GM10248 (cell line): ENCODE results near the gene GAREM2.

ENCODE experiments used
- CTCF ChIA-PET: fragments of 300-600 bp; sonication (Branson Sonifier 250); formaldehyde crosslinking; extraction: SDS; loops from one replicate; lab custom pipeline; 2021; ENCODE audit warnings: antibody characterized with exemption; lab: Yijun Ruan, JAX
- POLR2A ChIA-PET: fragments of 350-650 bp; sonication (Branson Sonifier 250); formaldehyde crosslinking; extraction: SDS; loops from one replicate; lab custom pipeline; 2020; ENCODE audit warnings: antibody characterized with exemption; lab: Yijun Ruan, JAX
- DNase-seq: peaks from one replicate; pipeline ENCODE4 v3.0.0; 2012; ENCODE audit errors: extremely low spot score
- TF ChIP-seq, protein P1 (sequence below): IDR thresholded peaks from 2 replicates; pipeline ENCODE4 v1.5.1; 2012; ENCODE audit warnings: mild to moderate bottlenecking, low read depth; ENCODE audit errors: extremely low read depth, missing control alignments, control extremely low read depth

GAREM2 gene

DNA sequence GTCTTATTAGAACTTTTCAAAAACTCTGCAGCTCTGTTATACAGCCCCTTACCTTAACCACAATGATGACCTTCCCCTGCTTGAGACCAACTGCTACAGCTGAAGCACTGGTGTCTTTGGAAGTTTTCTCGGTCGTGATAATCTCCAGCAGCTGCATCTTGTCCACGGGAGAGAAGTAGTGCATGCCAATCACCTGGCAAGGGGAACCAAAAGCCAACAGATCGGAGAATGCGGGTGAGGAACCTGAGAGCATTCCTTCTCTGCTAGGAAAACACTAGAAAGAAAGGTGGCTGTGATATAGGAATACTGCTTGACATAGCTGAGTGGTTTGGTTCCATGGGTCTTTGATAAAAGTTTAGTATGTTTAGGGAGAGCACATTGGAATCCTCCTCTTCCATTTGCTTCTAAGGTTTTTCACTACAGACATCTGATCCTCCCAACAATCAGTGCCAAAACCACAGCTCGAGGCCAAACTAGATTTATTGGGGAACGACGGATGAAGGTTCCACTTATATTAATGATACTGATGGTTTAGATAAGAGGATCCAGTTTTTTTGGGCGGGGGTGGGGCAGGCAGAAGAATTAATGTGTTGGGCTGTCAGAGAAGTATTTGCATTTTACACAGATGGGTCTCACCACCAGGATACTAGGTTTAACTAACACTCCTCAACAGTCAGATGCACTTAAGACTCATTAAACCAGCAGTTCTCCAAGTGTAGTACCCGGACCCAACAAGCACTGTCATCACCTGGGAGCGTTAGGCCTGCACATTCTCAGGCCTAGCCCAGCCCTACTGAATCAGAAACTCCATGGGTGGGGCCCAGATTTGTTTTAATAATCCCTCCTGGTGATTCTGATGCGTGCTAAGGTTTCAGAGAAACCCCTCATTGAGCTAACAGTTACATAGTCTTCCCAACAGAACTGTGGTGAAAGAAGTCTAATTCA, 22.4 kb downstream of the GAREM2 start:
- TF ChIP-seq, protein P1, sequence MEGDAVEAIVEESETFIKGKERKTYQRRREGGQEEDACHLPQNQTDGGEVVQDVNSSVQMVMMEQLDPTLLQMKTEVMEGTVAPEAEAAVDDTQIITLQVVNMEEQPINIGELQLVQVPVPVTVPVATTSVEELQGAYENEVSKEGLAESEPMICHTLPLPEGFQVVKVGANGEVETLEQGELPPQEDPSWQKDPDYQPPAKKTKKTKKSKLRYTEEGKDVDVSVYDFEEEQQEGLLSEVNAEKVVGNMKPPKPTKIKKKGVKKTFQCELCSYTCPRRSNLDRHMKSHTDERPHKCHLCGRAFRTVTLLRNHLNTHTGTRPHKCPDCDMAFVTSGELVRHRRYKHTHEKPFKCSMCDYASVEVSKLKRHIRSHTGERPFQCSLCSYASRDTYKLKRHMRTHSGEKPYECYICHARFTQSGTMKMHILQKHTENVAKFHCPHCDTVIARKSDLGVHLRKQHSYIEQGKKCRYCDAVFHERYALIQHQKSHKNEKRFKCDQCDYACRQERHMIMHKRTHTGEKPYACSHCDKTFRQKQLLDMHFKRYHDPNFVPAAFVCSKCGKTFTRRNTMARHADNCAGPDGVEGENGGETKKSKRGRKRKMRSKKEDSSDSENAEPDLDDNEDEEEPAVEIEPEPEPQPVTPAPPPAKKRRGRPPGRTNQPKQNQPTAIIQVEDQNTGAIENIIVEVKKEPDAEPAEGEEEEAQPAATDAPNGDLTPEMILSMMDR: no peak
- POLR2A ChIA-PET: no interaction called here

DNA sequence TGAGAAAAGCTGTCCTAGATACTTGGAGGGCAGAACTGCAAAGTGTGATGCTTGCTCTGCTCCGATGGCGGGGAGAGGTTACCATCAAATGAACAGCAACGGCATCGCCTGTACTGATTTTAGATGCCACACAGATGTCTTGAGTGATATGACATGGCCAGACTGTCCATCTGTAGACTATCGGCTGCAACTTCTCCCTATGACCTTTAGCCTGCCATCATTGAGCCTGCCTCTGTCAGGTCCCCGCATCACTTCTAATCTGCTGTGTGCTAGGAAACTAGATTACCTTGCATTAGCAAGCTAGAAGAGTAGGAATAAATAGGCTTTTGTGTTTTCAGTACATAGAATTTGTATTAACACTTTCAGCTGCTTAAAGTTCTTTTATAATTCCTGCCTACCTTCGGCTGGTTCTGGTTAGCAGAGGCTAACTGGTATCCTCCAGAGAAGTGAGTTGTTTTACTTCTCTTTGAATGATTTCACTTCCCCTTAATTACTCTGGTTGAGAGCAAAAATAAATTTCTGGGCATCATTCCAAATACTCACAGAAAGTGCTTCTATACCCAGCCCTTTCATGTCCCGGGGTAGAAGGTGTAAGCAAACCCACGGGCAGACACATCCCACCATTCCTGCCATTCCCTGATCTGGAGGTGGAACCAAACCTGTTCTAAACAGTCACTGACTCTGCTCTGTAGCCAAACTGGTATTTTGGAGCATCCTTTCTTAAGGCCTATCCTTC, 24.0 kb downstream of the GAREM2 start:
- peak; percentile 46 for DNase-seq
- TF ChIP-seq, protein P1: no peak
- CTCF ChIA-PET: no interaction called here

More for the DNA sequence above, 22.4 kb downstream of the GAREM2 start:
- CTCF ChIA-PET: interaction anchor here (1.4 to 4.0 kb wide), 3 partner anchors 10 to 107 kb away, joined by 3 to 21 read pairs (median 4); no protein-coding TSS in a partner anchor
- DNase-seq: no peak

GRCh38 chr2:26197516-26197915, 24.6 kb downstream of the GAREM2 start:
- TF ChIP-seq, protein P1: no peak
- CTCF ChIA-PET: interaction anchor here (1.8 kb wide), 1 partner anchor 12 kb away, joined by 6 read pairs; no protein-coding TSS in a partner anchor
- POLR2A ChIA-PET: no interaction called here
- no peak for DNase-seq

More for the DNA sequence above, 24.0 kb downstream of the GAREM2 start:
- POLR2A ChIA-PET: no interaction called here

GRCh38 chr2:26202981-26203490, 30.1 kb downstream of the GAREM2 start:
- ChIA-PET POLR2A (no interaction called here), CTCF (interaction anchor here (0.8 kb wide), 1 partner anchor 14 kb away, joined by 4 read pairs; no protein-coding TSS in a partner anchor)
- no peak for DNase-seq
- TF ChIP-seq, protein P1: no peak

DNA sequence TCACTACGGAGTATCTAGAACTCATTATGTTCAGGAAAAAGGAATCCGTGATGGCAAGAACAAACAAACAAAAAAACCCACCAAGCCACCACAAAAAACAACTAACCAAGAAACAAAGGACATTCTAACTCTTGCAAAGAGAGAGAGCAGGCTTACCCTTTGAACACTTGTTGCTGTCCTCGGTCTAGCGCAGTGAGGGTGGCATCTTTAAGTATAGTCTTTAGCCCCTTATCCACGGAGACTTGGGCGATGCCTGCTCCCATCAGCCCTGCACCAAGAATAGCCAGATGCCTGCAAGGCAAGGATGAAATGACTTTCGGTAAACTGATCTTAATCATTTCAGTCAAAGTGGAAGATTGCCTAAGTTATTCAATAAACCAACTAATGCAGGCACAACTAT, 31.0 kb downstream of the GAREM2 start:
- POLR2A ChIA-PET: no interaction called here
- no peak for DNase-seq
- CTCF ChIA-PET: interaction anchor here (0.8 kb wide), 1 partner anchor 19 kb away, joined by 4 read pairs; no protein-coding TSS in a partner anchor
- TF ChIP-seq, protein P1: no peak

DNA sequence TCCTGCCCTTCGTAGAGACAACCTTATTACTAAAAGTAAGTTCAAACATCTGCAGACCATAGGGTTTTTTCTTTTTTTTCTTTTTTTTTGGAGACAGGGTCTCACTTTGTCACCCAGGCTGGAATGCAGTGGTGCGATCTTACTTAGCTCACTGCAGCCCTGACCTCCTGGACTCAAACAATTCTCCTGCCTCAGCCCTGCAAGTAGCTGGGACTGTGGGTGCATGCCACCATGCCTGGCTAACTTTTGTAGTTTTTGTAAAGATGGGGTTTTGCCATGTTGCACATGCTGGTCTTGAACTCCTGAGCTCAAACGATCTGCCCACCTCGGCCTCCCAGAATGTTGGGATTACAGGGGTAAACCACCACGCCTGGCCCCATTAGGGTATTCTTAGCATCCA, 39.1 kb downstream of the GAREM2 start:
- POLR2A ChIA-PET: no interaction called here
- CTCF ChIA-PET: no interaction called here
- no peak for DNase-seq
- TF ChIP-seq, protein P1: no peak
